ENCODE results near the gene LRRC1. TPM values are rescaled to one million over a fixed set of nuclear protein-coding genes. Genes with fewer than 3 reads are reported as not detected.

LRRC1 gene
- total RNA-seq, 1 donor from 2014 or later, result 7.5 TPM

DNA sequence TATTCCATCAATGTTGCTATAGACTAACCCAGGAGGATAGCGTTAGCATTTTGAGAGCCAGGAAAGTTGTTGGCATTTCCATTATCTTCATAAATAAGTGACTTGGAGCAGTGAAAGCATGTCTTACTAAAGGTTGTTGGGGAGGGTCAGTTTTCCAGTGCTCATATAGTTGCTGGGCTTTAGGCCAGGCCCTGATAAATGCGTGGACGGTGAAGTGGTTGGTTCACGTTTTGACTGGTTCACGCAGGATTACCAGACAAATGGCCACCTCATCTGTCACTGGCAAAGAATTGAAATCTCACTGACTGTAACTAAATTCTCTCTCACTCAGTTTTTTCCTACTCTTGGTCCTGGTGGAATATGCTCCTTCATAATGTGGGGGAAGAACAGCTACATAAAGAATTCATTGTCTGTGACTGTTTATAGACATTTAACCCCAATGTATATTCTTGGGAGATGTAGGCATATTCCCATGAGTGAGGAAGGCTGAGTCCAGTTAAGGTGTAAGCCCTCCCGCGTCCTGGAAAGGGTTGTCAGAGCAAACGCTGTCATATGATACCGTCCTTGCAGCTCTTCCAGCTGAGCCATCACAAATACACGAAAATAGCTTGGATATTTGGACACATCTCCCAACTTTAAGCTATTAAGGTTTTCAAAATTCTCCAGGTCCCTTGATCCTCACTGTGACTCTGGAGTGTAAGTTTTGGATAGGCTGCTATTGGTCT, 27.8 kb downstream of the LRRC1 start:
- Mint-ChIP-seq H3K4me3 (ENCODE audit: unreplicated experiment) (no peak overlapping the region), H3K36me3 (ENCODE audit: low read depth, unreplicated experiment) (no peaks in the 10 kb centered on the region), H3K27me3 (ENCODE audit: unreplicated experiment) (no peaks in the 10 kb centered on the region), H3K27ac (ENCODE audit: unreplicated experiment) (no peak overlapping the region), H3K4me1 (ENCODE audit: unreplicated experiment) (peaks cover 6% of the 10 kb centered on the region), H3K9me3 (ENCODE audit: unreplicated experiment) (no peaks in the 10 kb centered on the region)
- DNase-seq (ENCODE audit: low spot score), result no peak
- TF ChIP-seq, protein P1, sequence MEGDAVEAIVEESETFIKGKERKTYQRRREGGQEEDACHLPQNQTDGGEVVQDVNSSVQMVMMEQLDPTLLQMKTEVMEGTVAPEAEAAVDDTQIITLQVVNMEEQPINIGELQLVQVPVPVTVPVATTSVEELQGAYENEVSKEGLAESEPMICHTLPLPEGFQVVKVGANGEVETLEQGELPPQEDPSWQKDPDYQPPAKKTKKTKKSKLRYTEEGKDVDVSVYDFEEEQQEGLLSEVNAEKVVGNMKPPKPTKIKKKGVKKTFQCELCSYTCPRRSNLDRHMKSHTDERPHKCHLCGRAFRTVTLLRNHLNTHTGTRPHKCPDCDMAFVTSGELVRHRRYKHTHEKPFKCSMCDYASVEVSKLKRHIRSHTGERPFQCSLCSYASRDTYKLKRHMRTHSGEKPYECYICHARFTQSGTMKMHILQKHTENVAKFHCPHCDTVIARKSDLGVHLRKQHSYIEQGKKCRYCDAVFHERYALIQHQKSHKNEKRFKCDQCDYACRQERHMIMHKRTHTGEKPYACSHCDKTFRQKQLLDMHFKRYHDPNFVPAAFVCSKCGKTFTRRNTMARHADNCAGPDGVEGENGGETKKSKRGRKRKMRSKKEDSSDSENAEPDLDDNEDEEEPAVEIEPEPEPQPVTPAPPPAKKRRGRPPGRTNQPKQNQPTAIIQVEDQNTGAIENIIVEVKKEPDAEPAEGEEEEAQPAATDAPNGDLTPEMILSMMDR (IDR thresholded peaks at IDR 0.05; ENCODE audit: unreplicated experiment), result no peak

DNA sequence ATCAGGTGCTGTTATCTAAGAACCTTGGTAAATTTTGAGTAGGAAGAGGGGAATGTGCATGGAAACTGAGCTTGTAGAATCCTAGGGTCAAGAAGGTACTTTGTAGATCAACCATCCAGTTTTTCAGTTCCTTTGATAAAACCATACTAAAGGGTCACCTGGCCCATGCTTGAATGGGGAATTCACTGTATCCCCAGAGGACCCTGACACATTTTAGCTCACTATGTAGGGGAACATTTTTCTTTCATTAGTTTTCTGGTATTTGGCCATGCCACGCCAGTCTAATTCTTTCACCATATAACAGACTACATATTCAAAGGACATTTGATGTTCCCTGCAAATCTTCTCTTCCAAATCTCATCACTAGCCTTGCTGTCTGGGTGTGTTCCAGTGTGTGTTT, 29.9 kb downstream of the LRRC1 start:
- Mint-ChIP-seq H3K27ac (ENCODE audit: unreplicated experiment) (no peak overlapping the region), H3K9me3 (ENCODE audit: unreplicated experiment) (no peaks in the 10 kb centered on the region), H3K27me3 (ENCODE audit: unreplicated experiment) (no peaks in the 10 kb centered on the region), H3K4me3 (ENCODE audit: unreplicated experiment) (no peak overlapping the region), H3K4me1 (ENCODE audit: unreplicated experiment) (peaks cover 10% of the 10 kb centered on the region), H3K36me3 (ENCODE audit: low read depth, unreplicated experiment) (no peaks in the 10 kb centered on the region)
- no peak for DNase-seq (ENCODE audit: low spot score)
- TF ChIP-seq, protein P1 (IDR thresholded peaks at IDR 0.05; ENCODE audit: unreplicated experiment), result no peak

DNA sequence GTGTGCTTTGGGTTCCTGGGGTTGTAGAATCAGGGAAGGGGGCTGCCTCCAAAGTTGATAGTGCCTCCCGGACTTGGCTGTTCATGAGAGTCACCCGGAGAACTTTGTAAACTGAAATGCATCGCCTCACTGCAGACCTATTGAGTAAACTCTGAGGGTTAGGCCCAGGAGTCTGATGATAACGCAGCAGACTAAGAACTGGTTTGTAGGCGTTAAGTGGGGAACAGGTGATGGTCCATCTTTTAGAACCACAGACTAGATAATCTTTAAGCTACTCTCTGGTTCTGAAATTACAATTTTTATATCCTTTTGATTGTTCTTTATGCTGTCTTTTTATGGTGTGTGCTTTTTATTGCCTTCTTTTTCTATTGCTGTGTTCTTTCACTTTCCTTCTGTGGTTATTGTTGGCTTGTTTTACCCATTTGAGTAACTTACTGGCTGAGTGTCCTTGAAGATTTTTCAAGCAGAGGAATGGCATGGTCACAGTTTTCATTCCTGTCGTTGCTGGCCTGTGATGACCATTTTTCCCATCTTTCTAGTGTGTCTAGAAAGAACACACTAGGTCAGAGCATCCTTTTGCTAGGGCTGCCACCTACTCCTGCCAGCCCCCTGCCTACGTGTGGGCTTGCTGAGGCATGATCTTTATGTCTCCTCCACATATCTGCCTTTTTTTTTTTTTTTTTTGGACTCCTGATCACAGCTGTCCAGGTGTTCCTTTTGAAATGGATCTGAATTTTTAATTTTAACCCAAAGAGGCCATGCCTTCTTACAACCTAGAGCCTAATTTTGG, 30.9 kb downstream of the LRRC1 start:
- H3K27ac Mint-ChIP-seq (ENCODE audit: unreplicated experiment), result no peak overlapping the region

DNA sequence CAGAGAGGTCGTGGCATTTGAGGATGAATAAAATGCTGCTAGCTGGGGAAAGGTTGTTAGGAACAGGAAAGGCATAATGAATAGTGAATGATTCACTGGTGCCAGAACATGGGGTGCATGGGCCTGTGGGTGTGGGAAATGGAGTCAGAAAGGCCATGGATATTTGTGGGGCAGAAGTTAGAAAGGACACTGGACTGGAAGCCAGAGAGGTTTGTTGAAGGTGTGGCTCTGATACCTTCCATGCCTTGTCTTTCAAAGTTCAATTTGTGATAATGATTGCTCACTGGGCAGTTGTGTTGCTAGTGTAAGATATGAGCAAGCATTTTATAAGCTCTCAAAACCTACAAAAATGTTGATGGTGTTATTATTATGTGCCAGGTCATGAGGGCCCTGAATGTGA, 32.7 kb downstream of the LRRC1 start:
- no peak overlapping the region for H3K4me3 Mint-ChIP-seq (ENCODE audit: unreplicated experiment)
- no peaks in the 10 kb centered on the region for H3K36me3 Mint-ChIP-seq (ENCODE audit: low read depth, unreplicated experiment)
- no peaks in the 10 kb centered on the region for H3K27me3 Mint-ChIP-seq (ENCODE audit: unreplicated experiment)
- H3K27ac Mint-ChIP-seq (ENCODE audit: unreplicated experiment), result no peak overlapping the region
- TF ChIP-seq, protein P1 (IDR thresholded peaks at IDR 0.05; ENCODE audit: unreplicated experiment), result no peak
- no peaks in the 10 kb centered on the region for H3K9me3 Mint-ChIP-seq (ENCODE audit: unreplicated experiment)
- DNase-seq (ENCODE audit: low spot score), result no peak
- H3K4me1 Mint-ChIP-seq (ENCODE audit: unreplicated experiment), result peaks cover 12% of the 10 kb centered on the region

More for the DNA sequence above, 30.9 kb downstream of the LRRC1 start:
- Mint-ChIP-seq H3K4me3 (ENCODE audit: unreplicated experiment) (no peak overlapping the region), H3K36me3 (ENCODE audit: low read depth, unreplicated experiment) (no peaks in the 10 kb centered on the region), H3K27me3 (ENCODE audit: unreplicated experiment) (no peaks in the 10 kb centered on the region), H3K9me3 (ENCODE audit: unreplicated experiment) (no peaks in the 10 kb centered on the region), H3K4me1 (ENCODE audit: unreplicated experiment) (peaks cover 12% of the 10 kb centered on the region)
- TF ChIP-seq, protein P1 (IDR thresholded peaks at IDR 0.05; ENCODE audit: unreplicated experiment), result no peak
- DNase-seq (ENCODE audit: low spot score), result no peak

DNA sequence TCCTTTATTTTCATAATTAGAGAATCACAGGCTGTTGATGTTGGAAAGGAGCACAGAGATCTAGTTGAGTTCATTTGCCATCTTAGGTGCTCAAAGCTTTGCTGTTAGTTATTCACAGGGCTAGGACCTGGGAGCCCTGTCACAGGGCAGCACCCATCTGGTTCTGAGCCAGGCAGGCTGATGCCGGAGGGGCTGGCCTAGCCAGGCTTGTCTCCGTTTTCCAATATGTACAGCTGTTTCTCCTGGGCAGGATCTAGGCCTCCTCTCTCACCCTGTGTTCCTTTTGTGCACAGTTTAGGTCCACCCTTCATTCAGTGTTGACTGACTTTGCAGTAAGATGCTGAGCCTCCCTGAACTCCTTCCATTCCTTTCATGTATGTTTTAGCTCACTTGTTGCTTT, 33.4 kb downstream of the LRRC1 start:
- Mint-ChIP-seq H3K4me1 (ENCODE audit: unreplicated experiment) (peaks cover 12% of the 10 kb centered on the region), H3K27me3 (ENCODE audit: unreplicated experiment) (no peaks in the 10 kb centered on the region), H3K9me3 (ENCODE audit: unreplicated experiment) (no peaks in the 10 kb centered on the region), H3K27ac (ENCODE audit: unreplicated experiment) (no peak overlapping the region), H3K36me3 (ENCODE audit: low read depth, unreplicated experiment) (no peaks in the 10 kb centered on the region), H3K4me3 (ENCODE audit: unreplicated experiment) (no peak overlapping the region)
- no peak for DNase-seq (ENCODE audit: low spot score)
- TF ChIP-seq, protein P1 (IDR thresholded peaks at IDR 0.05; ENCODE audit: unreplicated experiment), result no peak
